OCI-LY7 (cell line): ENCODE measurements around the gene GMEB2. TPM values are rescaled to one million over a fixed set of nuclear protein-coding genes. Genes with fewer than 3 reads are reported as not detected.
"Not testable (repeated sequence)": the region's sequence is repeated elsewhere in the genome, so short reads cannot be mapped to it uniquely, and the experiment has no call there.

Experiments used
- BruUV-seq: library from RNA; stranded (reverse); fragments of 400-500 nt; replicated peaks from 2 replicates; lab custom pipeline; 2021; lab: Mats Ljungman, UMichigan
- CTCF ChIA-PET: fragments of 300-600 bp; sonication (Branson Sonifier 250); formaldehyde crosslinking; loops from one replicate; lab custom pipeline; 2022; ENCODE audit warnings: antibody characterized with exemption; ENCODE audit not compliant: unreplicated experiment; lab: Charles Lee
- POLR2A ChIA-PET: fragments of 300-600 bp; sonication (Branson Sonifier 250); formaldehyde crosslinking; loops from one replicate; lab custom pipeline; 2022; ENCODE audit warnings: antibody characterized with exemption; lab: Charles Lee
- DNase-seq: peaks from one replicate; pipeline ENCODE4 v3.0.0-alpha.2; 2015; ENCODE audit warnings: low spot score
- H2AFZ ChIP-seq: fragments of 200-600 bp; sonication (generic), shearing (Covaris generic); 2 replicates; pipeline ENCODE4 v1.6.1; 2014; ENCODE audit warnings: mild to moderate bottlenecking, antibody characterized with exemption, low read length, moderate library complexity
- H3K27ac ChIP-seq: fragments of 200-600 bp; sonication (generic); 2 replicates; pipeline ENCODE4 v1.5.1; 2014; ENCODE audit warnings: mixed run types, low read depth, mild to moderate bottlenecking, moderate library complexity, low read length, inconsistent platforms; ENCODE audit not compliant: poor library complexity, severe bottlenecking
- H3K36me3 ChIP-seq: fragments of 200-600 bp; sonication (generic); 2 replicates; pipeline ENCODE4 v1.6.1; 2014; ENCODE audit warnings: mild to moderate bottlenecking, antibody characterized with exemption, low read length, moderate library complexity, mixed read lengths; ENCODE audit not compliant: insufficient read depth
- H3K4me1 ChIP-seq: fragments of 200-600 bp; sonication (generic); 2 replicates; pipeline ENCODE4 v1.5.1; 2014; ENCODE audit warnings: mild to moderate bottlenecking, low read length; ENCODE audit not compliant: insufficient read depth, poor library complexity, severe bottlenecking
- H3K4me2 ChIP-seq: fragments of 200-600 bp; sonication (generic); 2 replicates; pipeline ENCODE4 v1.6.1; 2014; ENCODE audit warnings: mild to moderate bottlenecking, low read length
- H3K4me3 ChIP-seq: fragments of 200-600 bp; sonication (generic); 2 replicates; pipeline ENCODE4 v1.5.1; 2014; ENCODE audit warnings: mild to moderate bottlenecking, low read depth, low read length; ENCODE audit not compliant: poor library complexity, severe bottlenecking
- H3K79me2 ChIP-seq: fragments of 200-600 bp; sonication (generic); 2 replicates; pipeline ENCODE4 v1.6.1; 2016; ENCODE audit warnings: low read depth, mild to moderate bottlenecking, low read length, moderate library complexity, mixed read lengths; ENCODE audit not compliant: insufficient read depth
- H3K9me2 ChIP-seq: fragments of 200-600 bp; sonication (generic); 2 replicates; pipeline ENCODE4 v1.6.1; 2016; ENCODE audit warnings: mild to moderate bottlenecking, low read length, mixed read lengths; ENCODE audit not compliant: insufficient read depth
- H3K9me3 ChIP-seq: fragments of 200-600 bp; sonication (generic); 2 replicates; pipeline ENCODE4 v1.6.1; 2014; ENCODE audit warnings: mild to moderate bottlenecking, mixed run types, low read length, mixed read lengths
- H4K20me1 ChIP-seq: fragments of 200-600 bp; sonication (generic); 2 replicates; pipeline ENCODE4 v1.6.1; 2014; ENCODE audit warnings: mild to moderate bottlenecking, antibody characterized with exemption, low read length, moderate library complexity, mixed read lengths; ENCODE audit not compliant: insufficient read depth
- CTCF ChIP-seq: fragments of 200-600 bp; sonication (generic); conservative IDR thresholded peaks from 2 replicates; pipeline ENCODE4 v1.5.1; 2014; ENCODE audit warnings: mild to moderate bottlenecking, antibody characterized with exemption, low read length, moderate library complexity, mixed read lengths
- EZH2phosphoT487 ChIP-seq: fragments of 200-600 bp; sonication (generic); IDR thresholded peaks from 2 replicates; pipeline ENCODE4 v1.6.1; 2018; ENCODE audit warnings: low read depth, borderline replicate concordance, mild to moderate bottlenecking, mixed run types, antibody characterized with exemption, low read length, moderate library complexity, mixed read lengths
- intact Hi-C: fragments of 100-400 bp; cut with micrococcal nuclease; formaldehyde crosslinking; loops from one replicate; pipeline ENCODE4 v1.10.0; 2022; ENCODE audit not compliant: unreplicated experiment
- total RNA-seq, 2 experiments: library from RNA; depleted of rRNA in 1 of 2; stranded (reverse); fragments of >200 nt in 1 of 2; shearing (Covaris generic) in 1 of 2; gene quantifications; 2 replicates each; pipeline ENCODE4 v1.2.3, GENCODE V29; 2014 to 2022

Gene GMEB2
- total RNA-seq, 2 experiments from 2014 or later, result 15.6 TPM

GRCh38 chr20:63673951-63674350 is 47.0 kb upstream of the GMEB2 start:
- Histone ChIP-seq H3K27ac (no peak overlapping the region), H3K4me3 (no peak overlapping the region), H3K4me2 (no peak overlapping the region), H3K9me2 (no peaks in the 10 kb centered on the region), H3K79me2 (no peaks in the 10 kb centered on the region), H2AFZ (no peak overlapping the region), H4K20me1 (no peaks in the 10 kb centered on the region), H3K4me1 (no peaks in the 10 kb centered on the region), H3K36me3 (peaks cover 55% of the 10 kb centered on the region), H3K9me3 (no peaks in the 10 kb centered on the region)
- TF ChIP-seq CTCF (no peak), EZH2phosphoT487 (no peak)
- BruUV-seq, result no TSS peak
- no peak for DNase-seq
- ChIA-PET POLR2A (no interaction called here), CTCF (no interaction called here)
- intact Hi-C loops, result no loop called here

GRCh38 chr20:63672666-63673065 is 45.8 kb upstream of the GMEB2 start:
- no peaks in the 10 kb centered on the region for H3K9me3 ChIP-seq

GRCh38 chr20:63671695-63672094 is 44.8 kb upstream of the GMEB2 start:
- H3K4me2 ChIP-seq, intact Hi-C loops, H3K79me2 ChIP-seq, H3K4me3 ChIP-seq, BruUV-seq, H3K27ac ChIP-seq, H3K9me2 ChIP-seq, H4K20me1 ChIP-seq, H2AFZ ChIP-seq, H3K4me1 ChIP-seq, DNase-seq, H3K9me3 ChIP-seq, CTCF ChIA-PET, POLR2A ChIA-PET: not testable (repeated sequence)
- H3K36me3 ChIP-seq, result peaks cover 62% of the 10 kb centered on the region

More at GRCh38 chr20:63672666-63673065, 45.8 kb upstream of the GMEB2 start:
- Histone ChIP-seq H3K4me3 (no peak overlapping the region), H2AFZ (no peak overlapping the region), H3K79me2 (no peaks in the 10 kb centered on the region), H3K9me2 (no peaks in the 10 kb centered on the region), H3K36me3 (peaks cover 59% of the 10 kb centered on the region), H4K20me1 (no peaks in the 10 kb centered on the region), H3K27ac (no peak overlapping the region), H3K4me2 (no peak overlapping the region), H3K4me1 (no peaks in the 10 kb centered on the region)
- POLR2A ChIA-PET, result no interaction called here
- intact Hi-C loops, result no loop called here
- no peak for TF ChIP-seq CTCF
- TF ChIP-seq EZH2phosphoT487, result no peak
- BruUV-seq, result no TSS peak
- CTCF ChIA-PET, result no interaction called here
- no peak for DNase-seq
